GM18867 (cell line): ENCODE data around the gene MISFA.
"Not testable (repeated sequence)": the region's sequence is repeated elsewhere in the genome, so short reads cannot be mapped to it uniquely, and the experiment has no call there.

Experiments
- ATAC-seq: cut with Tn5 transposase; IDR thresholded peaks from one replicate; pipeline ENCODE4 v1.9.1; 2021; ENCODE audit warnings: mild to moderate bottlenecking, moderate library complexity; ENCODE audit not compliant: unreplicated experiment

Gene MISFA

DNA sequence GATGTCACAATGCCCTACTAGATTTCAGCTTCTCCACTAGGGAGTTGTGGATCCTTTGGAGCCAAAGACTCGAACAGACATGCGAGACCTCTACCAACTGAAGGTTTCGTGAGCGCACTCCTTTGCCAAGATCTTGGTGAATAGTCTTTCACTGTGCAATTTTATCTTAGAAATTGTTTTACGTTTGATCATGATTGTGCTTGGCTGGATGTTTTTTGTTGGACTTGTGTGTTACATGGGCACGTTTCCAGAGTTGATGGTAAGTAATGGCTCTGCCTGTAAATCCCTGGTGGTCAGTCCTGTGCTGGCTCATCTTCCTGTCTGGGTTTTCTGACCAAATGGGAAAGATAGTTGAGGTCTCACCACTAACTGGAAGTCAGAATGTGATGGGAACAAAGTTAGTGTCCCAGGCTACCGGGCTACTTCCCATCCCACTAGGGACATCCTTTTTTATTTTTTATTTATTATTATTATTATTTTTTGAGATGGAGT is at the start of gene MISFA:
MISFA (plus strand) TSS at position 51 of the 492 bp plus-strand sequence; CDS start at position 191, 140 bp downstream.
- ATAC-seq, result no peak

DNA sequence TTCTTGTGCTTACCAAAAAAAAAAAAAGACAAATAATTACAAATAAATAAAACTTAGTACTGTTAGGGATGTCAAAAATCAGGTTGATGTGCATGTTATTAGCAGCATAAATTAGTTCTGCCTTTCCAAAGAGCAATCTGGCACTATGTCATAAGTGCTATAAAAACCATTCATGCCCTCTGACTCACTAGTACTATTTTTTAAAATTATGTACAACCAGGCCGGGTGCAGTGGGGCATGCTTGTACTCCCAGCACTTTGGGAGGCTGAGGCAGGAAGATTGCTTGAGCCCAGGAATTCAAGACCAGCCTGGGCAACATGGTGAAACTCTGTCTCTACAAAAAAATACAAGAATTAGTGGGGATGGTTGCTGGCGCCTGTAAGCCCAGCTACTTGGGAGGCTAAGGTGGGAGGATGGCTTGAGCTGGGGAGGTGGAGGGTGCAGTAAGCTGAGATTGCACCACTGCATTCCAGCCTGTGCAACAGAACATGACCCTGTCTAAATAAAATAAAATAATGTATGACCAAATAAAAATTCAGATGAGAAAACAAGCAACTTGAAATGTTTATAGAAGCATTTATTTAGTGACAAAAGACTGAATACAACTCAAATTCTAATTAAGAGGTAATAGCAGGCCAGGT is 36.4 kb upstream of the MISFA start:
- no peak for ATAC-seq

- no peak for ATAC-seq
These were observed 35.4 kb upstream of the MISFA start for GRCh38 chr11:18564149-18564548.

DNA sequence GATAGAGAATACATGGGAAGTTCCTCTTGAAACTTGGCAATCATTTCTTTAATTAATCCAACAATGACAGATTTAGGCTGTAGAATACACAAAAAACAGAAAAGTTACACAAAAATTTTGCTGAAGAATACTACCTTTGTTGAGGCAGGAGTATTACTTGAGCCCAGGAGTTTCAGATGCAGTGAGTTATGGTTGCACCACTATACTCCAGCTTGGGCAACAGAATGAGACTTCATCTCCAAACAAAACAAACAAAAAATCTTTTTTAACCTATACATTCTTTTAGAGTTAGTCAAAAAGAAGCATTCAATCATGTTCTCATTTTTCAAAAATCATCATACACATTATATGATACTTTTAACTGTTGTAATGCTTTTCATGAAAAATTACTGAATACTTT is 33.2 kb upstream of the MISFA start:
- no peak for ATAC-seq

GRCh38 chr11:18567081-18567480 is 32.5 kb upstream of the MISFA start:
- no peak for ATAC-seq

DNA sequence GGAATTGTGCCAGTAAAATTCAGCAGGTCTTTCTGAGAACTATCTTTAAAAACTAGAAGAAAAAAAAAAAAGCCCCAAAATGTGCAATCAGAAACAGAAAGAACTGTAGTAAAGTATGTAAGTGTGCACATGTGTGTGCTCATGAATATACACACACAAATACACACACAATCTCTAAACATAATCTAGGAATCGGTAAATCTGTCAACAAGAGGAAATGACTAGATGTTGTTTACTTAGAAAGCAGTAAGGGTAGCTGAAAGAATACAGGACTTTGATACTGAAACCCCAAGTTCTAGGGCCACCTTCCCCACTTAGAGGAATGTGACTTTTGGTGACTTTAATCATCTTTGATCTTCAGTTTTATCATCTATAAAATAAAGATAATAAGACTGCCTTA is 24.2 kb upstream of the MISFA start:
- ATAC-seq, result no peak

GRCh38 chr11:18578975-18579598 is 20.5 kb upstream of the MISFA start:
- peak; percentile 71 for ATAC-seq

DNA sequence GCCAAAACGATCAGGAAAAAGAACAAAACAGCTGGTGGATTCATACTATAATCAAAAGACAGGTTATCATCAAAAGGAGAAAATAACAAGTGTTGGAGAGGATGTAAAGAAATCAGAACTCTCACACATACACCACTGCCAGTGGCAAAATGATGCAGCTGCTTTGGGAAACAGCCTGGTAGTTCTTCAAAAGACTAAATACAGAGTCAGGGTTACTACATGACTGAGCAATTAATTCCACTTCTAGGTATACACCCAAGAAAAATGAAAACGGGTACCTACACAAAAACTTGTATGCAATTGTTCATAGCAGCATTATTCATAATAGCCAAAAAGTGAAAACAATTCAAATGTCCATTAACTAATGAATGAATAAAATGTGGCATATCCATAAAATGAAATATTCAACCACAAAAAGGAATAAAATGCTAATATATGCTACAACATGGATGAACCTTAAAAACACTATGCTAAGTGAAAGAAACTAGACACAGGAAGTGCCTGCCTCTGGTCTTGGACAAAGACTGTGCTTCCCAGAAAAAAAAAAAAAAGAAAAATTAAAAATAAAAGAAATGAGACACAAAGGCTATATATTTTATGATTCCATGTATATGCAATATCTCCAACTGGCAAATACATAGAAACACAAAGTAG is 19.3 kb upstream of the MISFA start:
- no peak for ATAC-seq

DNA sequence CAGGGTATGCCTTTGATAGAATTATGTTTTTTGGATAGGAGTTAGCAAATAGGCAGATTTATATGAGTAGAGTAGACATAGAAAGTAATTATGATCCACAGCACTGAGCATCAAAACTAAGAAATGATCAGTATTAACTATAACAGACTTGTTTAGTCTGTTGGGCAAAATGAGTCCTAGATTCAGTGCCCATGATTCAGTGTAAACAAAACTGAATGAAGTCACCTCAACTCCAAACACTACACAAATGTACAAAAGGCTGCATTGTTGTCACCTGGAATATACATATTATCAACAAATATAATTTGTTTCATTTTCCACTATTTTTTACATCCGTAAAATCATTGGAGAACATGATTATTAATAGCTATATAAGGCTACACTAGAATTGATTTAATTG is 17.8 kb upstream of the MISFA start:
- ATAC-seq, result no peak

DNA sequence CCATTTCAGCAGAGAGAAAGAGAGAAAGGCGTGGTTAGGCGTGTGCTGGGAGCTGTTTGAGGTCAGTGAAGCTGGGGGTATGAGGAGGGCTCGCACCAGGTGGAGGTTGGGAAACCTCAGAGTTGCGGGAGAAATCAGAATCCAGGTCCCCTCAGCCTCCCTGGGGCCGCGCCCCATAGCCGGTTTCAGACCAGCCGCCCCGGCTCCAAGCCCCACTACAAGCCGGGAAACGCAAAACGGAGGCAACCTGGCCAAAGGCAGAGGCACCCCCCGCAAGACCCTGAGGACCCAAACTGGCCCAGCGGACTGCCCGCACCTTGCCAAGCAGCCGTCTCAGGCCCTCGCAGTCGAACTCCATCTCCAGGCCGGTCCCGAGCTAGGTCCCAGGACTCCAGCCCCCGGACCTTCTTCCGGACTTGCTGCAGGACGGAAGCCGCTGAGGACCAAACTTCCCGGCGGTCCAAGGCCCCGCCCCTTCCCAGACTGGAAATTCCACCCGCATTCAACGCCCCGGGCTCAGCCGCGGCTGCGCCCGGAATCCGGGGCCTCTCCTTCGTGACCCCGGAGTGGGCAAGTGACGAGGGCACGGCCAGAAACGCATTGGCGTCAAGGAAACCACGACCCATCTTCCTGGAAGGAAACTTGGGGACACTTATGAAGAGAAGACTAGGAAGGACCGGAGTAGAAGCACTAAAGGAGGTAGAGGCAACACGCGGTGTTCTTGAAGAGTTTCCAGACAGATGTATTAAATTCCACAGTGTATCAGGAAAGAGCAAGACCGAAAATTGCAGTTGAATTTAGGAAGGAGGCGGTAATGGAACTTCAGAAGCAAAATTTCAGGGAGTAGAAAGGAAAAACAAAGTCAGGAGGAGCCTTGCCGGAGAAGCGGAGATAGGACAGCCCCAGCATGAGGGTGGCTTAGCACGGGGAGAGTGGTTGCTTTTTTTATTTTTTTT is 11.0 kb upstream of the MISFA start, which contains the start of gene UEVLD:
UEVLD (minus strand) TSS at position 438 of the 956 bp plus-strand sequence; CDS start at position 358, 80 bp downstream.
- ATAC-seq, result peak; percentile 70

DNA sequence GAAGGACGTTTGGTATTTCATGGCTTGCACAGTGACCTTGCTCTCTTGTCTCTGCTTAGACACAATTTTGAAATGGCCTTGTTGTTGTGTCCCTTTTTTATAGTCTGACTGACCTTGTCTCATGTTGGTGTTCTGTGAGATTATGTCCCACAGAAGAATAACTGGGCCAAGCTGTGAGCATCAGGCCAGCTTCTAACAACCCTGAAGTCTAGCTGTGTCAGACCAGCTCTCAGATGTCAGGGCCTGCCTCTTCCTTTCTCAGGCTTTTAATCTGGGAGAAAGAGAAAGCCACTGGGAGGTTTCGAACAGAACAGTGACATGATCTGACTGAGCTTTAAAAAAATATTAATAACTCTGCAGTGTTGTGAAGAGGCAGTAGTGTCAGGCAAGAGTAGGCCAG is 9.0 kb upstream of the MISFA start:
- no peak for ATAC-seq

DNA sequence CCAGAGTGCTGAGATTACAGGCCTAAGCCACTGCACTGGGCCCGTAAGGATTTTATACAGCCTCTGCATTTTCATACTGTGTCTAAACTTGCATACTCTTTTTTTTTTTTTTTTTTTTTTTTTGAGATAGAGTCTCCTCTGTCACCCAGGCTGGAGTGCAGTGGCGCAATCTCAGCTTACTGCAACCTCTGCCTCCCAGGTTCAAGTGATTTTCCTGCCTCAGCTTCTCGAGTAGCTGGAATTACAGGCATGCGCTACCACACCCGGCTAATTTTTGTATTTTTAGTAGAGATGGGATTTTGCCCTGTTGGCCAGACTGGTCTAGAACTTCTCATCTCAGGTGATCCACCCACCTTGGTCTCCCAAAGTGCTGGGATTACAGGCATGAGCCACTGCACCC is 5.5 kb upstream of the MISFA start:
- ATAC-seq, result not testable (repeated sequence)

GRCh38 chr11:18594999-18595749 is 4.4 kb upstream of the MISFA start:
- ATAC-seq, result no peak

- ATAC-seq, result no peak
These were observed 1.5 kb downstream of the MISFA start for GRCh38 chr11:18600915-18601569.

GRCh38 chr11:18608376-18608775 is 8.8 kb downstream of the MISFA start:
- no peak for ATAC-seq

DNA sequence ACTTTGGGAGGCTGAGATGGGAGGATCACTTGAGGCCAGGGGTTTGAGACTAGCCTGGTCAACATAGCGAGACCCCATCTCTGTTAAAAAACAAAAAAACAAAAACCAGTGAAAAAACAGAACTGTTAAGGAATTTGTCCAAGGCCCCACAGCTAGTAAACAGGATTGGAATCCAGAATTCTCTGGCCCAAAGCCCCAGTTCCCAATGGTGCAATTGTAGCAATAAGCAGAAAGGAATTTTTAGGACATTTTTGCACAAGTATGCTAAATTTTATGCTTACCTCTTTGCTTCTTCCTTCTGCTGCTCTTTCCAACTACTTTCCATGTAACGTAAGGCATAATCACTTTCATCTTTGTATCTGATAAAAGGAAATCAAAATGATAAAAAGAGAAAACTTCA is 11.6 kb downstream of the MISFA start:
- no peak for ATAC-seq

DNA sequence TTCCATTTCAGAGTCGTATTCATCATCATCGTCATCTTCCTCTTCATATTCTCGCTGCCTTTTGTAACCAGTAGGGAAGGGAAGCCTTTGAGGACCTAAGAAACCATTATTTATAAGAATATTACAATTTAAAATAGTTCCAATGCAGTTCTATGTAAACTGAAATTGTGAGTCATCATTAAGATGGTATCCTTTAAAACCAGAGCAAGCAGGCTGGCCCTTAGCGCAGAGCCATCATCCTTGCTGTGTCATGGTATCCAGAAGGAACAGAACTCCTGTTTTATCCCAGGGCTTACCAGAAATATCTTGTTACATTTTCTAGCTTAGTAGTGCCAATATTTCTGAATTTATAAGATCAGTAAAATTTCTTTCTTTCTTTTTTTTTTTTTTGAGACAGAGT is 12.8 kb downstream of the MISFA start:
- no peak for ATAC-seq

GRCh38 chr11:18614667-18615066 is 15.1 kb downstream of the MISFA start:
- ATAC-seq, result no peak

- peak; percentile 93 for ATAC-seq
These were observed 16.2 kb downstream of the MISFA start for GRCh38 chr11:18615628-18616392.
